Stimulated activated CD8-positive, alpha-beta memory T cell treated with anti-CD3 and anti-CD28 coated beads, Interleukin-12 subunit alpha, Interleukin-12 subunit beta, amount 100 ng/mL, for 4 hours (primary cell): ENCODE data around the gene JPH4.

Experiments used
- DNase-seq: peaks from one replicate; pipeline ENCODE4 v3.0.0-alpha.2; 2020; ENCODE audit warnings: low read depth

JPH4 gene

GRCh38 chr14:23524954-23525353 lies 53.6 kb downstream of the JPH4 start:
- no peak for DNase-seq

- DNase-seq: no peak
Measured at GRCh38 chr14:23523229-23524016, 55.2 kb downstream of the JPH4 start.

GRCh38 chr14:23522643-23523198 lies 55.9 kb downstream of the JPH4 start:
- DNase-seq: no peak

GRCh38 chr14:23521785-23522640 lies 56.6 kb downstream of the JPH4 start:
- no peak for DNase-seq

GRCh38 chr14:23520899-23521533 lies 57.6 kb downstream of the JPH4 start:
- no peak for DNase-seq

- DNase-seq: no peak
Measured at GRCh38 chr14:23518709-23519108, 59.9 kb downstream of the JPH4 start.
